Activated CD8-positive, alpha-beta memory T cell treated with anti-CD3 and anti-CD28 coated beads, Interleukin-2, amount 50 U/mL, for 24 hours (primary cell): Measurements from ENCODE around the gene NSMF.
A peak's percentile ranks its signal among the peaks of the same experiment; 100 is the strongest.

Source experiments
- DNase-seq: peaks from one replicate; pipeline ENCODE4 v3.0.0-alpha.2; 2020; ENCODE audit errors: extremely low read depth

Gene NSMF

DNA sequence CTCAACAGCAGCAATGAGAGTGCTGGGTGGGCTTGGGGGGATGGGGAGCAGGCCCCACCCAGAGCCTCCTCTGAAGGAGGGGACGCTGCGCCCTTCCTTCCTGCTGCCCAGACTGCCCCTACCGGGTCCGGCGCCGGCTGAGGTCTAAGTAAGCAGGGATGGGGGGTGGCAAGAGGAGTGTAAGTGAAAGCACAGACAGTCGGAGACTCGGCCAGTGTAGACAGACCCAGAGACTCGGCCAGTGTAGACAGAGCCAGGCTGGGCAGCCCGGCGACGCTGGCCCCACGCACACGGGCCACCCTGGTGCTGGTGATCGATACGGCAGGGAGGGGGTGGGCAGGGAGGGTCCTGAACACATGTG is 10.6 kb downstream of the NSMF start:
- no peak for DNase-seq

DNA sequence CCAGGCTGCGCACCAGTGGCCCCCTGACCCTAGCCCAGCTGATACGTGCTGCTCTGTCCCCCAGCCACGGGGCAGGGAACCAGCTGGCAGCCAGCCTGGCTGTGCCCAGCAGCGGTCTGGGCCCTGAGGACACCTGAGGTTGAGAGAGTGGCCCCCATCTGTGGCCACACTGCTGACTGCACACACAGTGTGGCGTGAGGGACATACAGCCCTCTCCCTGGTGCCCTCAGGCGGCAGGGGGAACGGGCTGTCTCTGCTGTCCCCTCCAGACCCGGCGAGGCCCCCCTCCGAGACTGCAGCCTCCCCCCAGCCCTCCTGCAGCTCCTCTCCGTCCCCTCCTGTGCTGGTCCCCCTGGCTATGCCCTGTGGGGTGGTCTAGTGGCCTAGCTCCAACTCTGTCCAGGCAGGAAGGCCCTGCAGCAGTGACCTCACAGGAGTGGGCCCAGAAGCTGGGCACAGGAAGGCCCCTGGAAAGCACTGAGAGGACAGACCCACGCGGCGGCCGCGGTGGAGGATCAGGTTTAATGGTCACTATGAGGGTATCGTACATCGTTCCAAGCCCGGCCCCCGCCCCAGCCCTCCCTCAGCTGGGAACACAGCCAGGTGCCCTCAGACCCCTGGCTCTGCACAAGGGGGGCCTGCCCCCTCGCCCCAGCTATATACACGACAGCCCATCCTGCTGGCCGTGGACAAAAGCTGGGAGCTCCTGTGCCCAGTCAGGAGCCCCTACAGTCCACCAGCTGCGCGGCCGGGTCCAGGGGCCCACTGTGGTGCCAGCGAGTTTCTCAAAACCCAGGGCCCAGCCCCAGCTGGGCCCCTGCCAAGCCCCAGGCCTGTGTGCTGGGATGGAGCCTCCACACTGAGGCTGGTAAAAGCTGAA is 11.2 kb downstream of the NSMF start:
- no peak for DNase-seq

DNA sequence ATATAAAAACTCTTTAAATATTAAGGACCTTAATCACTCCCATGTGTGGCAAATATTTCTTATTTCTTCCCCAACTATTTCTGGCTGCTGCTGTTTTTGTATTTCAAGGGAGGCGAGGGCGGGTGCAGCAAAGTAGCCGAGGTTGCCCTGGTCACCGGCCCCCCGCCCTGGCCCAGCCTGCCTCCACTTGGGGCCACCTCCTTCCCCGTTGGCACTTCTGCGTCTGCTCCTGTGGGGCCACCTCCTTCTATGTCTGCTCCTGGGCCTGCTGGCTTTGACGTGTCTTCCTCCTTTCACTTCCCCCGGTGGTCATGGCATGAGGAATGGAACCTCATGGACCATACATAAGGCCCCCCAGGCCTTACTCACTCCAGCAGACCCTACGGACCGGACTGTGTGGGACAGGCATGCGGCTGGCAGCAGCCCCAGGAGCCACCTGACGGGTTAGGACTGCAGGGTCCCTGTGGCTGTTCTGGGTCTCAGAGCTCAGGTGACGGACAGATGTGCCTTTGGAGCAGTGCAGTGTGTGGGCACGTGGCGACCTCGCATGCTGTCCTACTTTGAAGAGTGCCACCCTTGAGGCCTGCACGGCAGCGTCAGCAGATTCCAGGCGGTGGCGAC is 12.2 kb downstream of the NSMF start:
- no peak for DNase-seq

DNA sequence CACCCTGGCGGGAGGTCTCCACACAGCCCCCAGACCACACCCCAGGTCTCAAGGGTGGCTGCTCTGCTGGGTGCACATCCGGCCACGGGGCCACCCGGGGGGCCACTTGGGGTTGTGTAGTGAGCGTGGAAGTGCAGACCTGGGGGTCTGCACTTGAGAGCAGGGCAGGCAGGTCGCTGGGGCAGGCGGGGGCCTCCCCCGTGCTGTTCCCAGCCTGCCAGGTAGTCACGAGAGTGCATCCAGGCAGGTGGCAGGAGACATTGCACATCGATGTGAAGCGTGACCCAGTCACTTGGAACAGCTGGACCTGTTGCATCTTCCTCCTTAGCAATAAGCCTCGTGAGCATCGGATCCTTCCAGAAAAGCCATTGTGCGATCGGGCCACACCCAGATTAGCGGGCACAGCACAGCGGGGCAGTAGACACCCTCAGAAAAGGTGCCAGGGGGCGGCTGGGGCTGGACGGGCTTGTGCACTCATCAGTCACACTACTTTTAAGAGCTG is 13.2 kb downstream of the NSMF start:
- DNase-seq = no peak

DNA sequence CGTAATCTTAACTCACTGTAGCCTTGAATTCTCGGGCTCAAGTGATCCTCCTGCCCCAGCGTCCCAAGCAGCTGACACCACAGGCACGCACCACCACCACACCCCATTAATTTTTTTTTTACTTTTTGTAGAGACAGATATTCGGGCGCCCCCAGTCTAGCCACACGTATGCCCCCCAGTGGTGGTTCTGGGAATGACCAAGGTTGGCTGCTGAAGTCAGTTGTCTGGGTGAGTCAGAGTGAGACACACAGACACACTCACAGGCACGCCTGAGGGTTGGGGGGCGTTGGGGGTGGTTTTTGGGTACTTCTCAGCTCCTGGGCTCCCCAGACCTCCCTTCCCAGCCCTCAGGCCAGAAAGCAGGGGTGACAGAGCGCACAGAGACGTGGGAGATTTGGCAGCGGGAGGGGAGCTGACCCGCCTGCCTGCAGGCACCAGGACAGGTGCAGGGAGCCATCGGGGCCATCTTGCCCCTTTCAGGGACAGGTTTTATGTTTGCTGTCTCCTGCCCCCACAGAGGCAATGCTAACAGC is 13.8 kb downstream of the NSMF start:
- DNase-seq = peak; percentile 72

DNA sequence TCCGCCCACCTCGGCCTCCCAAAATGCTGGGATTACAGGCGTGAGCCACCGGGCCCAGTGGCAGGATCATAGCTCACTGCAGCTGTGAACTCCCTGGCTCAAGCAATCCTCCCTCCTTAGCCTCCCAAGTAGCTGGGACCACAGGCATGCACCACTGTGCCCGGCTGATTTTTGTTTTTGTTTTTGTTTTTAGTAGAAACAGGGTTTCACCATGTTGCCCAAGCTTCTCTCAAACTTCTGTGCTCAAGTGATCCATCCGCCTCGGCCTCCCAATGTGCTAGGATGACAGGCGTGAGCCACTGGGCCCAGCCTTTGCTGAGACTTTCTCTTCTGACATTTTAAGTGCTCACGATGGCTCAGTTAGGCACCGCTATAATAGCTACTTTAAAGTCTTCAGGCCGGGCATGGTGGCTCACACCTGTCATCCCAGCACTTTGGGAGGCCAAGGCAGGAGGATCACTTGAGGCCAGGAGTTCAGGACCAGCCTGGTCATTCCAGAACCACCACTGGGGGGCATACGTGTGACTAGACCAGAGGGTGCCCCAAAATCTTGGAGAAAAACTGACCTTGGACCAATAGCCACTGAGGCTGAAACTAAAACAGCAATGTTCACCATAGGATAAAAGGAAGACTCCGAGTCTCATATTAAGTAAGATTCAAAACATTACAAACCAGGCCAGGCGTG is 14.9 kb downstream of the NSMF start:
- no peak for DNase-seq

DNA sequence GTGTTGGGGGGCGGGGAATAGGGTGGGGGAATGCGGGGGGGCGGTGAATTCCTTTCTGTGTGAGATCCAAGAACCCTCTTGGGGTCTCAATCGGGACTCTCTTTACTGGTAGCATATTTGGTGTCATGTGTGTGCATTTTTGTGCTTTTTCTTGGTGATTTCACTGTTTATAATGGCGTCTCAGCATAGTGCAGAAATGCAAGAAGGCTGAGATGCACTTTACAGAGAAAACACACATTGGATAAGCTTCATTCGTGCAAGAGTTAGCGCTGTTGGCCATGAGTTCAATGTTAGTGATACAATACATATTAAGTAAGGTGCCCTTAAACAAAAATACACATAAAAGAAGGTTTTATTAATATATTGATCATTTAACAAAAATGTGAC is 17.2 kb downstream of the NSMF start:
- no peak for DNase-seq

DNA sequence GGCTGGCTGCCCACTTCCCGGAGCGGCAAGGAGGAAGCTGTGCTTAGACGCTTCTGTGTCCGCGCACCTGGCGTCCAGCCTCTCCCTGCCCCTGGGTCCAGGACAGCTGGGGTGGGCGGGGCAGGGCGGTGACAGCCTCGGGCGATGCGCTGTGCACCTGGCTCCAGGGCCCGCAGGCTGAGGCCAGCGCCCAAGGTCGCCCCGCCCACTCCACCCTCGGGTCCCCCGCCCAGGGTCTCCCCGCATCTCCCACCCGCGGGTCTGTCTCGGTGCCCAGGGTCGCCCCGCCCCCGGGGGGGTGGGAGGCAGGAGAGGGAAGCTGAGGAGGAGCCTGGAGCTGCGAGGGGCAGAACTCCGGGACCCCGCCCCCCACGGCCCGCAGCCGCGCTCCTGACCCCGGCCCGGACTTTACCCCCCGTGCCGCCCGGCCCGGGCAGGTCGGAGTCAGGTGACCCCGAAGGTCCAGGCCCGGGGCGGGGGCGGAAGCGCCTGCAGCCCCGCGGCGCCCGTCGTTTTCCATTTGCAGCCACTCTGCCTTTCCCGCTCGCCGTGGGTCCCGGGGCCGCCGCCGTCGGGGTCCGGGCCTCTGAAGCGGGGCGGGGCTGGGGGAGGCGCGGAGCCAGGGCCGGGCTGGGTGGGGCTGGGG is 17.7 kb downstream of the NSMF start, which contains the start of gene ENTPD8:
ENTPD8 (minus strand) TSS at position 69 of the 646 bp plus-strand sequence. CDS start 3,072 bp downstream, outside the sequence.
- no peak for DNase-seq

DNA sequence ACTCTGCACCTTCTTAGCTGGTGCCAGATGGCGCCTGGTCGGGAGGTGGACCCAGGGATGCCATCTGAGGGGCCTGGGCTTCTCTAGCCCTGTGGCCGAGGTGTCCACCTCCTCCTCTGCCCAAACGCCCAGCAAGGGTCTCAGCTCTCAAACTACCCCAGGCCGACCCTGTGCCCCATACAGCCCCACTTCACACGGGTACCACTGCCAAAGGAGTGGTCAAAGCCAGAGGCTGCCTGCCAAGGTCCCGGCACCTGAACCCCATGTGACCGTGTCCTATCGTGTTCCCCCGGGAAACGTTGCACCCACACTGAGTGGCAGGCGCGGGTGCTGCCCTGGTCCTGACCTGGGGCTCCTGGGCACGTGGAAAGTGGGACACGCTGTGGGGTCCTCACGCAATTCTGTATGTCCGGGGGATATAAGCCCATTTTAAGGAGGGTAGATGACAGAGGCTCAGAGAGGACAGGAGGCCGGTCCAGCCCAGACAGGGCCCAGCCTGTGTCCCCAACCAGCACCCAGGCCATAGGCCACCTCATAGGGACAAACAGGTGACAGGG is 19.9 kb downstream of the NSMF start:
- no peak for DNase-seq

DNA sequence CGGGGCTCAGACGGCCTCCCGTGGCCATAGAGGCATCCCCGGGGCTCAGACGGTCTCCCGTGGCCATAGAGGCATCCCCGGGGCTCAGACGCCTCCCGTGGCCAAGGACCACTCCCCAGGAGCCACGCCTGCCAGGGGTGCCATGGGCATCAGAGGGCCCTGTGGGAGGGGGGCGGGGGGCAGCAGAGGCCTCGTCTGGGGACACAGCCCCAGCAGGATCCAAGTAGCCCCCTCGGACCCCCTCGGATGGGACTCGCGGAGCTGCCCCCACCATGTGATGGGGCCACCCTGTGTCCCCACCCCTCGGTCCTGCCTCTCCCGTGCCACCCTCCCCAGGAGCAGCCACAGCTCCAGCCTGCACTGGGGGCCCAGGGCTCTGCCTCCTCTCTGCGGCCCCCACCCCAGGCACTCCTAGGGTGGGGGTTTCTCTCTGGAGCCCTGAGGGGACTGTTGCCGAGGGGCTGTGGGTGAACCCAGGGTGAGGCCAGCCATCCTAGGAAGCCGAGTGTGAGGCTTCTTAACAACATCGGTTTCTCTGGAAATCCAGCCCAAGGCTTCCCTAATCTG is 20.5 kb downstream of the NSMF start:
- no peak for DNase-seq

DNA sequence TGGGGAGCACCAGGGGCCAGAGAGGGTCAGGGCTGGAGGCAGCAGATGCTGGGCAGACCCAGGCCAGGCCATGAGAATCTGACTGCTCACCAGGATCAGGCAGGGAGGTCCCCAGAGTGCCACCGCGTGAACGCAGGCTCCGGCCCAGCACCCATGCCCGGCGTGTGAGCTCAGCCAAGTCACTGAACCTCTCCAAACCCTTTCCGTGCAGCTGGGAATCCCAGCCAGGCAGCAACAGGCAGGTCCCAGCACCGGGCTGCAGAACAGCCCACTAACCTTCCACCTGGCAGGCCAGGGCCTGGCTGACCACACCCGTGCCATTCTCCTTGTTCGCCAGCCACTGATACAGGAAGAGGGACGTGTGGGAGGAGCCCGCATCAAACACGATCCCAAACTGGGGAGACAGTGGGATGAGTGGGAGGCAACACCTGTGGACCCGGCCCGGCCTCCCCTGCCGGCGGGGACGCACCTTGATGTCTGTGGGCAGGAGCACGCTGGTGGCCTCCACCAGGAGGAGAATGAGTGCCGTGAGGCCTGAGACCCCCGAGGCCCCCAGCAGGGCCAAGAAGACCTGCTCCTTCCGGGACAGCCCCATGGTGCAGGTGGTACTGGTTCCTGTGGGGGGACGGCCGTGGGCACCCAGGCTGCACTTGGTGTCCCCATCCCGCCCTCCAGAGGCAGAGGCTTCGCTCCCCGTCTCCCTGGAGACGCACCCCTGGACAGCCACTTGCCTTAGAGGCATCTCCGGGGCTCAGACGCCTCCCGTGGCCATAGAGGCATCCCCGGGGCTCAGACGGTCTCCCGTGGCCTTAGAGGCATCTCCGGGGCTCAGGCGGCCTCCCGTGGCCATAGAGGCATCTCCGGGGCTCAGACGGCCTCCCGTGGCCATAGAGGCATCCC is 21.2 kb downstream of the NSMF start:
- DNase-seq = no peak

DNA sequence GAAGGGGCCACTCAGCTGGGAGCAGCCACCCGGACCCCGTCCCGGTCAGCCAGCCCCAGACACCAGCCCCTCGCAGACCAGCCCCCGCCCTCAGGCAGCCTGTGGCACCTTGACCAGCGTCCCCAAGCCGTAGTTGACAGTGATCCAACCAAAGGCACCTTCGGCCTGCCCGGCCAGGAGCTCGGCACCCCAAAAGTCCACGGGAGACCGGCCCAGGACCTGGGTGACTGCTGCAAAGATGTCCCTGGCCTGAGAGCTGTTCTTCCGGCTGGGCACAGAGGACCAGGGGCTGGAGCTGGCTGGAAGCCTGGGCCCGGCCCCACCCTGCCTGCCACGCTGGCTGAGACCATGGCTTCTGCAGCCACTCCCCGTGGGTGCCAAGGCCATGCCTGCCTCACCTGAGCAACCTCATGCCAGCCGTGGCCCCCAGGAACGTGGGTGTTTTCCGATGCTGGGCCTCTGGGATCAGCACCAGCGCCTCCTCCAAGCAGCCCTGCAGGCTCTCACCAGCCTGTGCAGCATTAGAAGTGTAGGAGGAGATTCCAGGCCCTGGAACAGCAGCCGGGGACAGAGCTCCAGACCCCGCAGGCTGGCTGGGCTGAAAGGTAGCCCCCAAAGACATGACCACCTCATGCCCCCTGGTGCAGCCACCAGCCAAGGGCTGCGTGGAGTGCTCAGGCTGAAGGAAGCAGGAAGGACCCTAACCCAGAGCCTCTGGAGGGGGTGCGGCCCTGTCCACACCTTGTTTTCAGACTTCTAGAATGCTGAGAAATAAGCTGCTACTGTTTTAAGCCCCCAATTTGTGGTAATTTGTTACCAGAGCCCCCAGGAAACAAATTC is 22.2 kb downstream of the NSMF start:
- DNase-seq = no peak

DNA sequence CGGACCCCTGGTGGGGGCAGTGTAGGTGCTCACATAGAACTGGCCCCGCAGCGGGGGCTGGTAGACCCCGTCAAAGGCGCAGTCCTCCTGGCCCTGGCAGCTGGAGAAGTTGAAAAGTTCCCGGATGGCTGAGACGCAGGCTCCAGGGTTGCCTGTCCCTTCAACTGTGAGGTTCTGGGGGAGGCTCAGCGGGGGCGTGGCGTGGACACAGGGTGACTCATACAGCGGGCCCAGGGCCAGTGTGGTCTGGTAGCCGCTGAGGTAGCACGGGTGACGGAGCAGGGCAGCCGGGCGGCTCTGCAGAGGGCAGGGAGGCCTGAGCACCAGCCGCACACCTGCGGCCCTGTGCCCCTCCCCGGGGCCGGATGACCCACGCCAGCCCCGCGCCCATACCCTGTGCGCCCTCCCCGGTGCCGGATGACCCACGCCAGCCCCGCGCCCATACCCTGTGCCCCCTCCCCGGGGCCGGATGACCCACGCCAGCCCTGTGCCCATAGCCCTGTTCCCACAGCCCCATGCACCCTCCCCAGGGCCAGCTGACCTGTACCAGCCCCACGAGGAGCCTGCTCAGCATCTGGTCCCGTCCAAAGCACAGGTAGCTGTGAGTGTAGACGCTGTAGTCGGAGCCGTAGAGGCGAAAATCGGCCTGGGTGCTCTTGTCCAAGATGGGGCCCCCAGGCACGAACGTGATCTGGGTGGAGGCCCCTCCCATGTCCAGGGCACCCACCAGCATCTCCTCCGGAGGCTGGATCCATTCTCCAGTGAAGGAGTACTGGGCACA is 23.0 kb downstream of the NSMF start:
- DNase-seq = no peak

DNA sequence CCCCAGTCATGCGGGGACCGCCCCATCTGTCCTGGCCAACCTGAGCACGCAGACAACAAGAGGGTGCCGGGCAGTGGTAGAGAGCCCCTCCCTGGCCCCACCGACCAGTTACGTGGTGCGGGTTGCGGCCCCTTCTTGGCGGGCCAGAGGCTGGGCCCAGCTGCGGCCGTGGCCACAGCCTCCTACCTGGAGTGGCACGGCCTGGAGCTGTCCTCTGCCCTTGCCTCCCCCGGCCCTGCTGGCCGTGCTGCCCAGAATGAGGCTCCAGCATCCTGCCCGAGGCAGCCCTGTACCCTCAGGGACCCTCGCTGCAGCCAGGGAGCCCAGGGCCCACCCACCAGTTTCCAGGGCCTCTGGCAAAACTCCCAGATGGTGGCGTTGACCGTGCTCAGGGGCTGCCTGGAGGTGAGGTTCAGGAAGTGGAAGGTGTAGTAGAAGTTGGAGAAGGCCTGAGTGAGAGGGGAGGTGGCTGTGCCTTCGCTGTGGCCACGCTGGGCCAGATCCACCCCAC is 23.7 kb downstream of the NSMF start:
- no peak for DNase-seq

DNA sequence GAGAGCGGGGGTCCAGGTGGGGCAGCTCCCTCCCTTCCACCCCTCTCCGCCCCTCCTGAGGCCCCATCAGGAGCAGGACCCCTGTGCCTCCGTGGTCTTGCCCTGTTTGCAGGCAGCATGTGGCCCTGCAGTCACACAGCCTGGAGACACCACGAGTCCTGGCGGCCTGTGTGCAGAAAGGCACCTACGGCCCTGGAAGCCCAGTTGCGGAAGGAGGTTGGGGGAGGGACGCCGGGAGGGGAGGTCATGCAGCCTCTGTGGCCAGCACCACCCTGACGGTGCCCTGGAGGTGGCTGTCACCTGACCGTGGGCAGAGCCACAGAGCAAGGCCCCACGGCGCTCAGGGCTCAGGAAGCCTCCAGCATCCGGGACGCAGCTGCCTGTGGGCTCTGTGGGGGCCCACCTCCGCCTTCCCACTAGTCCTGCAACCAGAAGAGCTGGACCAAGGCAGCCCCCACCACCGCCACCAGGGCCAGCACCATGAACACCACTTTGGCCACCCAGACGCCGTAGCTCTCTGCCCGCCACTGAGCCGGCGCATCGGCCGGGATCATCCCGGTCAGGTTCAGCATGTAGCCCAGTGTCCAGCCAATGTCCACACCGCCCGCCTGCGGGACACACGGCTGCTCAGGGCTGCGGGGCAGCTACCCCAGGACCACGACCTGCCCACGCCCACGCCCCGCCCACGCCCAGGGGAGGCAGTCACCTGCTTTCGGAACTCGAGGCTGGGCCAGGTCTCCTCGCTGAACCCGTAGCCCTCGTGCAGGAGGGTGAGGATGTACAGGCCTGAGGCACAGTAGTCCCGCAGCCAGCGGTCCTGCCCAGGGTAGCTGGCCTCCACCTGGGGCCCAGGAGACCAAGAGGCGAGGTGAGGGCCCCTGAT is 24.4 kb downstream of the NSMF start:
- DNase-seq = no peak

DNA sequence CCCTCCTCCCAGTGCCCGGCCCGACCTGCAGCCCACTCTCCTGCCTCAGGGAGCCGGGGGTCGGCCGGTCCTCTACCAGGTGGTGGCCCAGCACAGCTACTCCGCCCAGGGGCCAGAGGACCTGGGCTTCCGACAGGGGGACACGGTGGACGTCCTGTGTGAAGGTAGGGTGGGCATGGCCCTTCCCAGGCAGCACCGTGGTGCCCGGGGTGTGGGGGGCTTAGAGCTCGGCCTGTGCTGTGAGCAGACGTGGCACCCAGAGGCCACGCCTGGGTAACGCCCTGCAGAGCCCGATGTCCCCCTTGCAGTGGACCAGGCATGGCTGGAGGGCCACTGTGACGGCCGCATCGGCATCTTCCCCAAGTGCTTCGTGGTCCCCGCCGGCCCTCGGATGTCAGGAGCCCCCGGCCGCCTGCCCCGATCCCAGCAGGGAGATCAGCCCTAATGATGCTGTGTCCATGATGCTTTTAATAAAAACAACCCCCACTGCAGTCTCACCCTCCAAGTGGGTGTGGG is 25.2 kb downstream of the NSMF start:
- DNase-seq = no peak

DNA sequence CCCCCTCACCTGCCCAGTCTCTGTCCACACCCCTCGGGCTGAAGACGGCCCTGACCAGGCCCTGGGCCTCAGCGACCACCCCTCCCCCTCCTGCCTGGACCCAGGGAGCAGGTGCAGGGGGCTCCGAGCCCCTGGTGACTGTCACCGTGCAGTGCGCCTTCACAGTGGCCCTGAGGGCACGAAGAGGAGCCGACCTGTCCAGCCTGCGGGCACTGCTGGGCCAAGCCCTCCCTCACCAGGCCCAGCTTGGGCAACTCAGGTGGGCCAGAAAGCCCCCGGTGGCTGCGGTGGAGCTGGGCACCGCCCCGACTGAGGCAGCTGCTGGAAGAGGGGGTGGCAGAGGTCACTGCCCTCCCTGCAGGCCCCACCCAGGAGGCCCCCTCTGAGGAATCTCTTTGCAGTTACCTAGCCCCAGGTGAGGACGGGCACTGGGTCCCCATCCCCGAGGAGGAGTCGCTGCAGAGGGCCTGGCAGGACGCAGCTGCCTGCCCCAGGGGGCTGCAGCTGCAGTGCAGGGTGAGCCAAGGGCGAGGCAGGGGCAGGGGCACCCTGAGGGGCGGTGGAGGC is 25.7 kb downstream of the NSMF start:
- no peak for DNase-seq
